HG03066 (cell line): ENCODE data around the gene OBSL1.
A peak's percentile ranks its signal among the peaks of the same experiment; 100 is the strongest.

Experiments used
- ATAC-seq: cut with Tn5 transposase; IDR thresholded peaks from one replicate; pipeline ENCODE4 v1.9.1; 2021; ENCODE audit warnings: low read depth; ENCODE audit not compliant: unreplicated experiment

OBSL1 gene

GRCh38 chr2:219536967-219537366, 34.4 kb downstream of the OBSL1 start:
- ATAC-seq = no peak

GRCh38 chr2:219536425-219536824, 34.9 kb downstream of the OBSL1 start:
- no peak for ATAC-seq

- no peak for ATAC-seq
Observed at GRCh38 chr2:219533930-219534661, 37.2 kb downstream of the OBSL1 start.

- no peak for ATAC-seq
Observed at GRCh38 chr2:219532378-219532649, 39.0 kb downstream of the OBSL1 start.

GRCh38 chr2:219531639-219532377, 39.5 kb downstream of the OBSL1 start:
- no peak for ATAC-seq

GRCh38 chr2:219530048-219530963, 41.0 kb downstream of the OBSL1 start:
- peak; percentile 88 for ATAC-seq

- no peak for ATAC-seq
Observed at GRCh38 chr2:219527472-219527871, 43.9 kb downstream of the OBSL1 start.

- no peak for ATAC-seq
Observed at GRCh38 chr2:219527076-219527394, 44.3 kb downstream of the OBSL1 start.

GRCh38 chr2:219526320-219527075, 44.8 kb downstream of the OBSL1 start:
- no peak for ATAC-seq

- no peak for ATAC-seq
Observed at GRCh38 chr2:219525533-219526232, 45.7 kb downstream of the OBSL1 start.

- ATAC-seq = no peak
Observed at GRCh38 chr2:219524817-219525216, 46.5 kb downstream of the OBSL1 start.

GRCh38 chr2:219523031-219523671, 48.2 kb downstream of the OBSL1 start:
- ATAC-seq = no peak

- ATAC-seq = no peak
Observed at GRCh38 chr2:219522111-219523030, 49.0 kb downstream of the OBSL1 start.

- no peak for ATAC-seq
Observed at GRCh38 chr2:219521066-219521880, 50.1 kb downstream of the OBSL1 start.

- no peak for ATAC-seq
Observed at GRCh38 chr2:219520079-219520478, 51.3 kb downstream of the OBSL1 start.

GRCh38 chr2:219519526-219519916, 51.8 kb downstream of the OBSL1 start:
- no peak for ATAC-seq

GRCh38 chr2:219517954-219518778, 53.2 kb downstream of the OBSL1 start:
- no peak for ATAC-seq
